HG03095 (cell line): ENCODE measurements around the gene SH3RF2.
"Not testable (repeated sequence)": the region's sequence is repeated elsewhere in the genome, so short reads cannot be mapped to it uniquely, and the experiment has no call there.

Experiments
- ATAC-seq: cut with Tn5 transposase; IDR thresholded peaks from one replicate; pipeline ENCODE4 v1.9.1; 2021; ENCODE audit warnings: moderate library complexity; ENCODE audit not compliant: unreplicated experiment

SH3RF2 gene

GRCh38 chr5:145978708-145979107 is 42.3 kb downstream of the SH3RF2 start:
- no peak for ATAC-seq

- no peak for ATAC-seq
Measured at GRCh38 chr5:145979270-145980223, 43.2 kb downstream of the SH3RF2 start.

GRCh38 chr5:145980259-145980658 is 43.9 kb downstream of the SH3RF2 start:
- no peak for ATAC-seq

- ATAC-seq = no peak
Measured at GRCh38 chr5:145980718-145981117, 44.3 kb downstream of the SH3RF2 start.

- no peak for ATAC-seq
Measured at GRCh38 chr5:145981589-145982571, 45.5 kb downstream of the SH3RF2 start.

GRCh38 chr5:145982572-145983318 is 46.4 kb downstream of the SH3RF2 start:
- ATAC-seq = no peak

- no peak for ATAC-seq
Measured at GRCh38 chr5:145983446-145983845, 47.1 kb downstream of the SH3RF2 start.

GRCh38 chr5:145984072-145984471 is 47.7 kb downstream of the SH3RF2 start:
- ATAC-seq = no peak

- no peak for ATAC-seq
Measured at GRCh38 chr5:145987856-145988255, 51.5 kb downstream of the SH3RF2 start.

GRCh38 chr5:145988993-145989392 is 52.6 kb downstream of the SH3RF2 start:
- ATAC-seq = no peak

GRCh38 chr5:145989428-145989827 is 53.0 kb downstream of the SH3RF2 start:
- no peak for ATAC-seq

GRCh38 chr5:145990170-145990569 is 53.8 kb downstream of the SH3RF2 start:
- no peak for ATAC-seq

GRCh38 chr5:145991044-145991575 is 54.7 kb downstream of the SH3RF2 start:
- no peak for ATAC-seq

GRCh38 chr5:145993538-145993937 is 57.2 kb downstream of the SH3RF2 start:
- ATAC-seq = not testable (repeated sequence)

- no peak for ATAC-seq
Measured at GRCh38 chr5:145996135-145996534, 59.8 kb downstream of the SH3RF2 start.

GRCh38 chr5:145999208-145999607 is 62.8 kb downstream of the SH3RF2 start:
- ATAC-seq = no peak

- no peak for ATAC-seq
Measured at GRCh38 chr5:146000072-146000471, 63.7 kb downstream of the SH3RF2 start.

GRCh38 chr5:146001544-146002190 is 65.3 kb downstream of the SH3RF2 start:
- ATAC-seq = no peak

- ATAC-seq = no peak
Measured at GRCh38 chr5:146002491-146002890, 66.1 kb downstream of the SH3RF2 start.

GRCh38 chr5:146003852-146004251 is 67.5 kb downstream of the SH3RF2 start:
- ATAC-seq = no peak
